Activated CD8-positive, alpha-beta T cell treated with anti-CD3 and anti-CD28 coated beads for 36 hours (primary cell): ENCODE results near the gene ATP10A. TPM values are rescaled to one million over a fixed set of nuclear protein-coding genes. Genes with fewer than 3 reads are reported as not detected.

ENCODE experiments used
- ATAC-seq: fragments of 200-7000 bp; cut with Tn5 transposase; one replicate; pipeline ENCODE4 v1.10.0; 2021; ENCODE audit warnings: mild to moderate bottlenecking, moderate library complexity
- CTCF ChIA-PET: fragments of 350-600 bp; sonication (Branson Sonifier 250); formaldehyde crosslinking; loops from one replicate; lab custom pipeline; 2021; ENCODE audit warnings: antibody characterized with exemption; lab: Charles Lee
- POLR2A ChIA-PET: fragments of 350-600 bp; sonication (Branson Sonifier 250); formaldehyde crosslinking; loops from one replicate; lab custom pipeline; 2021; ENCODE audit warnings: antibody characterized with exemption; lab: Charles Lee
- DNase-seq: peaks from one replicate; pipeline ENCODE4 v3.0.0-alpha.2; 2020
- H3K27ac Mint-ChIP-seq: one replicate; pipeline ENCODE4 v1.8.0; 2021; ENCODE audit warnings: mild to moderate bottlenecking, mixed read lengths
- H3K27me3 Mint-ChIP-seq: one replicate; pipeline ENCODE4 v1.8.0; 2021; ENCODE audit warnings: mixed read lengths
- H3K36me3 Mint-ChIP-seq: one replicate; pipeline ENCODE4 v1.8.0; 2021; ENCODE audit warnings: low read depth, mixed read lengths
- H3K4me1 Mint-ChIP-seq: one replicate; pipeline ENCODE4 v1.8.0; 2021; ENCODE audit warnings: low read depth, mixed read lengths
- H3K4me3 Mint-ChIP-seq: one replicate; pipeline ENCODE4 v1.8.0; 2021; ENCODE audit warnings: mild to moderate bottlenecking, moderate library complexity, mixed read lengths
- H3K9me3 Mint-ChIP-seq: one replicate; pipeline ENCODE4 v1.8.0; 2021; ENCODE audit warnings: mixed read lengths
- CTCF ChIP-seq: fragments of 200-600 bp; IDR thresholded peaks from one replicate; pipeline ENCODE4 v1.8.0; 2022; ENCODE audit warnings: antibody characterized with exemption, mild to moderate bottlenecking
- intact Hi-C: fragments of 100-400 bp; cut with micrococcal nuclease; formaldehyde crosslinking; loops from one replicate; pipeline ENCODE4 v1.10.0; 2022
- total RNA-seq, 2 experiments: library from RNA; stranded (reverse); gene quantifications; one replicate each; pipeline ENCODE4 v1.2.3, GENCODE V29; 2021

ATP10A gene
- total RNA-seq, 2 experiments from 2014 or later, result 17.8 to 21.0 TPM

- Mint-ChIP-seq H3K9me3 (no peaks in the 10 kb centered on the region), H3K27ac (no peak overlapping the region), H3K4me3 (no peak overlapping the region), H3K27me3 (no peaks in the 10 kb centered on the region), H3K36me3 (peaks cover 27% of the 10 kb centered on the region), H3K4me1 (no peaks in the 10 kb centered on the region)
- DNase-seq, result no peak
- no peak for TF ChIP-seq CTCF
- ChIA-PET POLR2A (no interaction called here), CTCF (interaction anchor here (4.1 kb wide), 1 partner anchor 23 kb away, joined by 16 read pairs; no protein-coding TSS in a partner anchor)
- no peak for ATAC-seq
- intact Hi-C loops, result no loop called here
Measured at GRCh38 chr15:25687689-25688088, 175.4 kb downstream of the ATP10A start.

- no peak overlapping the region for H3K4me3 Mint-ChIP-seq
- ChIA-PET CTCF (no interaction called here), POLR2A (no interaction called here)
- H3K9me3 Mint-ChIP-seq, result no peaks in the 10 kb centered on the region
- H3K27ac Mint-ChIP-seq, result no peak overlapping the region
- H3K4me1 Mint-ChIP-seq, result no peaks in the 10 kb centered on the region
- H3K36me3 Mint-ChIP-seq, result peaks cover 24% of the 10 kb centered on the region
- no peaks in the 10 kb centered on the region for H3K27me3 Mint-ChIP-seq
- DNase-seq (no peak), ATAC-seq (no peak)
- TF ChIP-seq CTCF, result no peak
- intact Hi-C loops, result no loop called here
Measured at GRCh38 chr15:25687276-25687675, 175.9 kb downstream of the ATP10A start.

- Mint-ChIP-seq H3K4me1 (no peaks in the 10 kb centered on the region), H3K4me3 (no peak overlapping the region), H3K27me3 (no peaks in the 10 kb centered on the region), H3K36me3 (peaks cover 25% of the 10 kb centered on the region), H3K27ac (no peak overlapping the region), H3K9me3 (no peaks in the 10 kb centered on the region)
- CTCF ChIA-PET, result no interaction called here
- POLR2A ChIA-PET, result no interaction called here
- ATAC-seq, result no peak
- no peak for TF ChIP-seq CTCF
- intact Hi-C loops, result no loop called here
- DNase-seq, result no peak
Measured at GRCh38 chr15:25686780-25687179, 176.3 kb downstream of the ATP10A start.

GRCh38 chr15:25684521-25685431 is 178.4 kb downstream of the ATP10A start:
- ATAC-seq (no peak), DNase-seq (no peak)
- Mint-ChIP-seq H3K27me3 (no peaks in the 10 kb centered on the region), H3K4me3 (no peak overlapping the region), H3K36me3 (peaks cover 32% of the 10 kb centered on the region), H3K9me3 (no peaks in the 10 kb centered on the region), H3K4me1 (no peaks in the 10 kb centered on the region), H3K27ac (no peak overlapping the region)
- CTCF ChIA-PET, result interaction anchor here (1.3 kb wide), 1 partner anchor 10 kb away, joined by 4 read pairs; no protein-coding TSS in a partner anchor
- POLR2A ChIA-PET, result no interaction called here
- intact Hi-C loops, result no loop called here
- no peak for TF ChIP-seq CTCF

- TF ChIP-seq CTCF, result no peak
- Mint-ChIP-seq H3K4me3 (no peak overlapping the region), H3K9me3 (no peaks in the 10 kb centered on the region), H3K27ac (no peak overlapping the region), H3K27me3 (no peaks in the 10 kb centered on the region), H3K4me1 (no peaks in the 10 kb centered on the region), H3K36me3 (peaks cover 30% of the 10 kb centered on the region)
- POLR2A ChIA-PET, result no interaction called here
- CTCF ChIA-PET, result no interaction called here
- DNase-seq (no peak), ATAC-seq (no peak)
- intact Hi-C loops, result no loop called here
Measured at GRCh38 chr15:25683911-25684310, 179.2 kb downstream of the ATP10A start.
